Activated T-cell treated with anti-CD3 and anti-CD28 coated beads, Interleukin-2, amount 50 U/mL, for 48 hours (primary cell): ENCODE results near the gene SLC9A1.

Experiments
- DNase-seq, 2 experiments: peaks; one replicate each; pipeline ENCODE4 v3.0.0-alpha.2; 2020

Gene SLC9A1

GRCh38 chr1:27101696-27102095 is 53.2 kb downstream of the SLC9A1 start:
- DNase-seq = no peak

DNA sequence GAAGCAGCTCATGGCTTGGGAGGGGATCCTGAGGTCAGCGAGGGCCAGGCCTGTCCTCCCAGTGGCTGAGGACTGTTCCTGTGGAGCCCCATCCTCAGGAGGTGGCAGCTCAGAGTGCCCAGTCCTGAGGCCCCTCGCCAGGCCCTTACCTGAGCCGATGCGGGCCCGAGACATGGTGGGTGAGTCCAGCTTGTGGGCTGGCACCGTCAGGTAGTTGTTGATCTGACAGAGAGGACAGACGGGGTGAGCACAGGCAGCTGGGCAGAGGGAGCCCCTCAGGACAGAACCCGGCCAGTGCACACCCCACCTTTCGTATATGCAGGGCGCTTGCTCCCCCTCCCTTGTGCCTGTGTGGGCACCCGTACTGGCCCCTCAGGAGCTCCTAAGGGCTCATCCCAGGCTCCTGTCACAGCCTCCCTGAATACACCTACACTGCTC is 53.9 kb downstream of the SLC9A1 start:
- no peak for DNase-seq

GRCh38 chr1:27100335-27101053 is 54.4 kb downstream of the SLC9A1 start:
- DNase-seq = no peak

- DNase-seq = peak; percentile 67 to 75
These were observed 55.2 kb downstream of the SLC9A1 start for GRCh38 chr1:27099587-27100334.

GRCh38 chr1:27099135-27099586 is 55.8 kb downstream of the SLC9A1 start:
- peak in 1 of 2 experiments; percentile 36 for DNase-seq

GRCh38 chr1:27098431-27099134 is 56.3 kb downstream of the SLC9A1 start:
- DNase-seq = no peak

GRCh38 chr1:27097484-27097917 is 57.4 kb downstream of the SLC9A1 start:
- peak; percentile 82 to 86 for DNase-seq

GRCh38 chr1:27095576-27095975 is 59.3 kb downstream of the SLC9A1 start:
- DNase-seq = no peak

DNA sequence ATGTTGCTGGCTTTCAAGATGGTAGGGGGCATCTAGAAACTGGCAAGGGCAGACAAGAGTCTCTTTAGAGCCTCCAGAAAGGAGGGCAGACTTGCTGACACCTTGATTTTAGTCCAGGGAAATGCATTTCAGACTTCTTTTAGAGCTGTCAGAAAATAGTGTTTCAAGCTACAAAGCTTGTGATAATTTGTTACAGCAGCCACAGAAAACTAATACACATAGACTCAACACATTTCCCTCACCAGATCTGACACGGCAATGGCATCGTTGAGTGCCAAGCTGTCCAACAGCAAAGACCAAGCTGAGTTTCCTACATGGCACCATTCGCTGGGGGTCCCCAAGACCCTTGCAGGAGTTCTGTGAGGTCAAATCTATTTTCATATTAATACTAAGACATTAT is 62.0 kb downstream of the SLC9A1 start:
- no peak for DNase-seq

DNA sequence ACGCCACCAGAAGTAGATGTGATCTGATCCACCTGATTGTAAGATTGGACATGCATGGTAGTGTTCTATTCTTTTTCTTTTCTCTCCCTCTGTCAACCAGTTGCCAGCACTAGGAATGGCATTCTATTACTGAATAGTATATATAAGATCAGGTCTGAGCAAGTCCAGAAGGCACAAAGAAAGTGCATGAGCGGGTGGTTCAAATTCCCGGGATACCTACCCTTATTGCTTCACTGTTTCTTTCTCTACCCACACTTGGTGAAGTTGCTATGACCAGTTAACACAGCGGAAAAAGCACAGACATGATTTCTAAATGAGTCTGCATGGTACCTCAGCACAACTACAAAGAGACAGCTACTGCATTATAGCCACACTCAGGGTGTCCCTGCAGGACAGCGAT is 64.0 kb downstream of the SLC9A1 start:
- DNase-seq = no peak

DNA sequence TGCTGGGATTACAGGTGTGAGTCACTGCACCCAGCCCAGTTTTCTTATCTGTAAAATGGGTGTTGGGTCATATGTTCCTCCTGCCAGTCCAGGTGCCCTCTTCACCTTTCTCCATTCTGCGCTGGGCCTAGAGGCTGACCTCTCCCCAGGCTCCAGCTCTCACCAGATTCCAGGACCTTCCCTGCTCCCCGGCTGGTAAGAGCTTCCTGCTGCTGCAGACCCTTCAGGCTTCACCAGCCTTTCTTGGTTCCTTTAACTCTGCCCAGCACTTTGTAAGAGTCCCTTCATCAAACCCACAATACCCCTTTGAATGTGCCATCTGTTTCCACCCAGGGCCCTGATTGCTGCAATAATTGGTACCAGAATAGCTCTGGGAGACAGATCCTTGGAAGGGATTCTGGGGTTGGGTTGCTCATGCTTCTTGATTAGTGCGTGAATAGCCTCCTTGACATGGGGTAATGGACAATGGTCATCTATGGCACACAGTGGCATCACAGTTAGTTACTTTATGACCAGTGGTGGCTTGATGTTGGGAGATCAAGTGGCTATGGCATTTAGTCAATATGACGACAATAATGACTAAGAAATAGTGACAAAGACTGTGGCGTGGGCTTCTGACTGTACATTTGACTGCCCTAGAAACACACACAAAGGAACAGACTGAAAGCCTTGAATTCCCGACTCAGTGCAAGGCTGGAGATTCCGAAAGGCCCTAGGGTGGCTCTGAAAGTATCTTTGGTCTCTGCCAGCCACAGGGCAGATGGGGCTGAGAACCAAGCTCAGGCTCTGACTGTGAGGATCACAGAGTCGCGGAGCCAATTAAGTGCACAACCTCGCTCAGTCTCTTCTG is 67.3 kb downstream of the SLC9A1 start:
- no peak for DNase-seq

- no peak for DNase-seq
These were observed 68.3 kb downstream of the SLC9A1 start for GRCh38 chr1:27086628-27087027.

GRCh38 chr1:27086026-27086425 is 68.9 kb downstream of the SLC9A1 start:
- DNase-seq = no peak

DNA sequence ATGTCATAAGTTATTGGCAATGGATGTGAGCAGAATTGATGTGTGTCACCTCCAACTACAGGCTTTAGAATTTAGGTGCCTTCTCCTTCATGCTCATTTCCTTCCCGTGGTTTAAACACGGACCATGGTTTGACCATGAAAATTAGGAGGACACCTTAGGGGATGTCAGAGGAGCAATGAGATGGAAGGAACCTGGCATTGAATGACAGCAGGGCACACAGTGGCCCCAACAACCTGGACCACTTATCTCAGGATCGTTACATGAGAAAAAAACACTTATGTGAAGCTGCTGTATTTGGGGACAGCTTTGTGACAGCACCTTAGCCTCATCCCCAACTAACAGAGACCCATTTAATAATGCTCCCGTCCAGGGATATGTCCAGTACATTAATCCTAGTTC is 70.8 kb downstream of the SLC9A1 start:
- DNase-seq = no peak

DNA sequence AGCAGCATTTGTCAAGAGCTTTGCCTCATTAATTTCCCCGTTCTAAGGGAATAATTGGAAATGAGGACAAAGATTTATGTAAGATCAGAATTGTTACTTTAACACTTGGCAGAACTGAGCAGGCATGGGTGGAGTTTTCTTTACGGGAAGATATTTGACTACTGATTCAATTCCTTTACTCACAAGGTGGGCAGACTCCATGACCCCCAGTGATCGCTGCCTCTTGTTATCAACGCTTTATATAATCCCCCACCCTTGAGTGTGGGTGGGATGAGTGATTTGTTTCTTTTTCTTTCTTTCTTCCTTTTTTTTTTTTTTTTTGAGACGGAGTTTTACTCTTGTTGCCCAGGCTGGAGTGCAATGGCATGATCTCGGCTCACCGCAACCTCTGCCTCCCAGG is 77.0 kb downstream of the SLC9A1 start:
- DNase-seq = no peak

- DNase-seq = no peak
These were observed 78.1 kb downstream of the SLC9A1 start for GRCh38 chr1:27076803-27077202.

DNA sequence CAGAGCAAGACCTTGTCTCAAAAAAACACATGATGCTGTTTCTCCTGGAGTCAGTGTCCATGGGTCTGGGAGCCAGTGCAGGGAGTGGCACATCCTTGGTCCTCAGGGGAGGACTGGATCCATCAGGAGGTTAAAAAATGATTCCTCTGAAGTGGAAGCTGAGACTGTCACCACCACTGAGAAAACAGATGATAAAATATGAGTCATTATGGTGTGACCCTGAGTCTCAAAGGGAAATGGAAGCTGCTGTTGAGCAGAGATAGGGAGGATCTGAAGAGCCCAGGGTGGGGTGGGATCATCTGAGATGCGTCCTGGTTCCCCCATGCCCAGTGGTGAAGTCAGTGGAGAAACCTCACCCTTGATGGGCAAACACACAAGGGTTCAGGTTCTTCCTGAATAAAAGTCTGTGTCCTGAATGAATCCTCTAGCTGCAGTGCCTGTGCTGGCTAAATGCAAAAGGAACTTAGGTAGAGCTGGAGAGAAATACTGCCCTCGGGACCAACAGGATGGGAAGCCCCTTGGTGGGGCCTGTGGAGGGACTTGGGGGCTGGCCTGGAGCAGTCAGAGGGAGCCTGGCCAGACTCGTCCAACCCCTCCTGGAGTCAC is 80.6 kb downstream of the SLC9A1 start:
- no peak for DNase-seq

GRCh38 chr1:27071049-27071416 is 83.9 kb downstream of the SLC9A1 start:
- DNase-seq = no peak

GRCh38 chr1:27070390-27071048 is 84.4 kb downstream of the SLC9A1 start:
- DNase-seq = no peak

DNA sequence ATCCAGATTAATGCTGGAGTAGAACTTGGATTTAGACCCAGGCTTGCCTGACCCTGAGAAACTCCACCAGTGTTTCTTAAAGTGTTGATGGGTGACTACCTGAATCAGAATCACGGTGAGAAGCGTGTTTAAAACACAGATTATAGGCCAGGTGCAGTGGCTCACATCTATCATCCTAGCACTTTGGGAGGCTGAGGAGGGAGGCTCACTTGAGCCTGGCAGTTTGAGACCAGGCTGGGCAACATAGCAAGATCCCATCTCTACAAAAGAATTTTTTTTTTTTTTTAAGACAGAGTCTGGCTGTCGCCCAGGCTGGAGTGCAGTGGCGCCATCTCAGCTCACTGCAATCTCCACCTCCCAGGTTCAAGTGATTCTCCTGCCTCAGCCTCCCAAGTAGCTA is 86.0 kb downstream of the SLC9A1 start:
- no peak for DNase-seq

DNA sequence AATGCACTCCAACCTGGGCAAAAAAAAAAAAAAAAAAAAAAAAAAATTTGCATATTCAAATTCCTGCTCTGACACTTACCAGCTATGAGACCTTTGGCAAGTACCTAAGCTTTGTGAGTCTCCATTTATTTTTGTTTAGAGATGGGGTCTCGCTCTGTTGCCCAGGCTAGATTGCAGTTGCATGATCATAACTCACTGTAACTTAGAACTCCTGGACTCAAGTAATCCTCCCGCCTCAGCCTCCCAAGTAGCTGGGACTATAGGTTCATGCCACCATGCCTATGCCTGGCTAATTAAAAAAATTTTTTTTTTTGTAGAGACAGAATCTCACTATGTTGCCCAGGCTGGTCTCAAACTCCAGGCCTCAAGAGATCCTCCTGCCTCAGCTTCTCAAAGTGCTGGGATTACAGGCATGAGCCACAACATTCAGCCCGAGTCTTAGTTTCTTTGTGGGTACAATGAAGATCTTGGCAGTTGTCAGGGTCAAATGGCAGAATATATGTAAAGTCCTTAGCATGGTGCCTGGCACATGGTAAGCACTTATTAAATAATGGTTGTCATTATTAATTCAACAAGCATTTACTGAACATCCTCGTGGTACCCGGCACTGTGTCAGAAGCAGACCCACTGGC is 88.8 kb downstream of the SLC9A1 start:
- DNase-seq = no peak
